ENCODE data around the gene ATP8B3. TPM values are rescaled to one million over a fixed set of nuclear protein-coding genes. Genes with fewer than 3 reads are reported as not detected.

Gene ATP8B3
- total and polyA plus RNA-seq, 2 donors: 1.3 to 3.6 TPM

- Histone ChIP-seq H3K4me3 (ENCODE audit: low read length in 2 of 2) (no peak overlapping the region), H3K36me3 (ENCODE audit: control insufficient read depth in 2 of 2, insufficient read depth in 2 of 2, low read length in 1 of 2) (no peaks in the 10 kb centered on the region), H3K4me1 (ENCODE audit: control insufficient read depth in 2 of 2, insufficient read depth in 2 of 2, low read length in 2 of 2) (no peaks in the 10 kb centered on the region), H3K27ac (ENCODE audit: low read depth in 1 of 2, low read length in 1 of 2) (no peak overlapping the region), H3K27me3 (ENCODE audit: control insufficient read depth in 2 of 2, insufficient read depth in 1 of 2, low read length in 1 of 2) (peaks cover 23 to 78% of the 10 kb centered on the region in 2 donors), H3K9me3 (ENCODE audit: control insufficient read depth in 2 of 2, insufficient read depth in 1 of 2, low read length in 1 of 2) (peaks cover 1 to 14% of the 10 kb centered on the region in 2 donors)
- DNase-seq (ENCODE audit: low read depth in 6 of 9, low spot score in 9 of 9): no peak
- 94% methylated on average over 4 of the region's 4 CpGs for WGBS
These were observed 28.7 kb downstream of the ATP8B3 start for GRCh38 chr19:1783354-1783753.

- peaks cover 28 to 81% of the 10 kb centered on the region in 2 donors for H3K27me3 ChIP-seq (ENCODE audit: control insufficient read depth in 2 of 2, insufficient read depth in 1 of 2, low read length in 1 of 2)
- H3K27ac ChIP-seq (ENCODE audit: low read depth in 1 of 2, low read length in 1 of 2): no peak overlapping the region
- H3K9me3 ChIP-seq (ENCODE audit: control insufficient read depth in 2 of 2, insufficient read depth in 1 of 2, low read length in 1 of 2): peaks cover 1 to 14% of the 10 kb centered on the region in 2 donors
- no peaks in the 10 kb centered on the region for H3K4me1 ChIP-seq (ENCODE audit: control insufficient read depth in 2 of 2, insufficient read depth in 2 of 2, low read length in 2 of 2)
- no peak for DNase-seq (ENCODE audit: low read depth in 6 of 9, low spot score in 9 of 9)
- H3K36me3 ChIP-seq (ENCODE audit: control insufficient read depth in 2 of 2, insufficient read depth in 2 of 2, low read length in 1 of 2): no peaks in the 10 kb centered on the region
- H3K4me3 ChIP-seq (ENCODE audit: low read length in 2 of 2): no peak overlapping the region
- 86% methylated on average over 7 of the region's 7 CpGs for WGBS
These were observed 29.6 kb downstream of the ATP8B3 start for GRCh38 chr19:1782521-1782920.

GRCh38 chr19:1780272-1780958 is 31.7 kb downstream of the ATP8B3 start:
- Histone ChIP-seq H3K27me3 (ENCODE audit: control insufficient read depth in 2 of 2, insufficient read depth in 1 of 2, low read length in 1 of 2) (peaks cover 45 to 94% of the 10 kb centered on the region in 2 donors), H3K36me3 (ENCODE audit: control insufficient read depth in 2 of 2, insufficient read depth in 2 of 2, low read length in 1 of 2) (no peaks in the 10 kb centered on the region), H3K27ac (ENCODE audit: low read depth in 1 of 2, low read length in 1 of 2) (no peak overlapping the region), H3K4me3 (ENCODE audit: low read length in 2 of 2) (no peak overlapping the region), H3K9me3 (ENCODE audit: control insufficient read depth in 2 of 2, insufficient read depth in 1 of 2, low read length in 1 of 2) (peaks cover 3 to 22% of the 10 kb centered on the region in 2 donors), H3K4me1 (ENCODE audit: control insufficient read depth in 2 of 2, insufficient read depth in 2 of 2, low read length in 2 of 2) (no peaks in the 10 kb centered on the region)
- WGBS: 57% methylated on average over 14 of the region's 14 CpGs
- DNase-seq (ENCODE audit: low read depth in 6 of 9, low spot score in 9 of 9): no peak

- no peak for DNase-seq (ENCODE audit: low read depth in 6 of 9, low spot score in 9 of 9)
- no peak overlapping the region for H3K27ac ChIP-seq (ENCODE audit: low read depth in 1 of 2, low read length in 1 of 2)
- peaks cover 11 to 30% of the 10 kb centered on the region in 2 donors for H3K9me3 ChIP-seq (ENCODE audit: control insufficient read depth in 2 of 2, insufficient read depth in 1 of 2, low read length in 1 of 2)
- peaks cover 53 to 95% of the 10 kb centered on the region in 2 donors for H3K27me3 ChIP-seq (ENCODE audit: control insufficient read depth in 2 of 2, insufficient read depth in 1 of 2, low read length in 1 of 2)
- 44% methylated on average over 16 of the region's 16 CpGs for WGBS
- no peaks in the 10 kb centered on the region for H3K36me3 ChIP-seq (ENCODE audit: control insufficient read depth in 2 of 2, insufficient read depth in 2 of 2, low read length in 1 of 2)
- H3K4me1 ChIP-seq (ENCODE audit: control insufficient read depth in 2 of 2, insufficient read depth in 2 of 2, low read length in 2 of 2): no peaks in the 10 kb centered on the region
- H3K4me3 ChIP-seq (ENCODE audit: low read length in 2 of 2): no peak overlapping the region
These were observed 32.5 kb downstream of the ATP8B3 start for GRCh38 chr19:1779574-1779973.

GRCh38 chr19:1777149-1777548 is 34.9 kb downstream of the ATP8B3 start:
- H3K27ac ChIP-seq (ENCODE audit: low read depth in 1 of 2, low read length in 1 of 2): no peak overlapping the region
- DNase-seq (ENCODE audit: low read depth in 6 of 9, low spot score in 9 of 9): no peak

GRCh38 chr19:1776606-1777147 is 35.4 kb downstream of the ATP8B3 start:
- Histone ChIP-seq H3K36me3 (ENCODE audit: control insufficient read depth in 2 of 2, insufficient read depth in 2 of 2, low read length in 1 of 2) (no peaks in the 10 kb centered on the region), H3K4me3 (ENCODE audit: low read length in 2 of 2) (no peak overlapping the region), H3K27ac (ENCODE audit: low read depth in 1 of 2, low read length in 1 of 2) (no peak overlapping the region), H3K4me1 (ENCODE audit: control insufficient read depth in 2 of 2, insufficient read depth in 2 of 2, low read length in 2 of 2) (no peaks in the 10 kb centered on the region), H3K9me3 (ENCODE audit: control insufficient read depth in 2 of 2, insufficient read depth in 1 of 2, low read length in 1 of 2) (peaks cover 11 to 30% of the 10 kb centered on the region in 2 donors), H3K27me3 (ENCODE audit: control insufficient read depth in 2 of 2, insufficient read depth in 1 of 2, low read length in 1 of 2) (peaks cover 58 to 92% of the 10 kb centered on the region in 2 donors)
- 10% methylated on average over 23 of the region's 23 CpGs for WGBS
- no peak for DNase-seq (ENCODE audit: low read depth in 6 of 9, low spot score in 9 of 9)

More at GRCh38 chr19:1777149-1777548, 34.9 kb downstream of the ATP8B3 start:
- no peak overlapping the region for H3K4me3 ChIP-seq (ENCODE audit: low read length in 2 of 2)
- 56% methylated on average over 10 of the region's 10 CpGs for WGBS
- peaks cover 58 to 94% of the 10 kb centered on the region in 2 donors for H3K27me3 ChIP-seq (ENCODE audit: control insufficient read depth in 2 of 2, insufficient read depth in 1 of 2, low read length in 1 of 2)
- peaks cover 12 to 33% of the 10 kb centered on the region in 2 donors for H3K9me3 ChIP-seq (ENCODE audit: control insufficient read depth in 2 of 2, insufficient read depth in 1 of 2, low read length in 1 of 2)
- no peaks in the 10 kb centered on the region for H3K36me3 ChIP-seq (ENCODE audit: control insufficient read depth in 2 of 2, insufficient read depth in 2 of 2, low read length in 1 of 2)
- no peaks in the 10 kb centered on the region for H3K4me1 ChIP-seq (ENCODE audit: control insufficient read depth in 2 of 2, insufficient read depth in 2 of 2, low read length in 2 of 2)

GRCh38 chr19:1775951-1776605 is 36.0 kb downstream of the ATP8B3 start:
- 8% methylated on average over 50 of the region's 50 CpGs for WGBS
- Histone ChIP-seq H3K27me3 (ENCODE audit: control insufficient read depth in 2 of 2, insufficient read depth in 1 of 2, low read length in 1 of 2) (peaks cover 59 to 87% of the 10 kb centered on the region in 2 donors), H3K27ac (ENCODE audit: low read depth in 1 of 2, low read length in 1 of 2) (no peak overlapping the region), H3K9me3 (ENCODE audit: control insufficient read depth in 2 of 2, insufficient read depth in 1 of 2, low read length in 1 of 2) (peaks cover 13 to 25% of the 10 kb centered on the region in 2 donors), H3K4me1 (ENCODE audit: control insufficient read depth in 2 of 2, insufficient read depth in 2 of 2, low read length in 2 of 2) (no peaks in the 10 kb centered on the region), H3K4me3 (ENCODE audit: low read length in 2 of 2) (no peak overlapping the region), H3K36me3 (ENCODE audit: control insufficient read depth in 2 of 2, insufficient read depth in 2 of 2, low read length in 1 of 2) (no peaks in the 10 kb centered on the region)
- no peak for DNase-seq (ENCODE audit: low read depth in 6 of 9, low spot score in 9 of 9)

- Histone ChIP-seq H3K4me3 (ENCODE audit: low read length in 2 of 2) (no peak overlapping the region), H3K27me3 (ENCODE audit: control insufficient read depth in 2 of 2, insufficient read depth in 1 of 2, low read length in 1 of 2) (peaks cover 60 to 86% of the 10 kb centered on the region in 2 donors), H3K27ac (ENCODE audit: low read depth in 1 of 2, low read length in 1 of 2) (no peak overlapping the region), H3K36me3 (ENCODE audit: control insufficient read depth in 2 of 2, insufficient read depth in 2 of 2, low read length in 1 of 2) (no peaks in the 10 kb centered on the region), H3K4me1 (ENCODE audit: control insufficient read depth in 2 of 2, insufficient read depth in 2 of 2, low read length in 2 of 2) (no peaks in the 10 kb centered on the region), H3K9me3 (ENCODE audit: control insufficient read depth in 2 of 2, insufficient read depth in 1 of 2, low read length in 1 of 2) (peaks cover 13 to 23% of the 10 kb centered on the region in 2 donors)
- no peak for DNase-seq (ENCODE audit: low read depth in 6 of 9, low spot score in 9 of 9)
- 18% methylated on average over 59 of the region's 59 CpGs for WGBS
These were observed 36.9 kb downstream of the ATP8B3 start for GRCh38 chr19:1774989-1775772.
